Right lobe of liver (tissue), 4 donors: ENCODE data around the gene SULT1C4.

Source experiments
- POLR2A ChIP-seq: fragments of 450-650 bp; IDR thresholded peaks from one replicate; pipeline ENCODE4 v1.6.1; 2017; ENCODE audit warnings: antibody characterized with exemption, mild to moderate bottlenecking
- TF ChIP-seq, protein P1 (sequence below), 4 donors: fragments of 200-600 bp in 3 of 4; fragments of 450-650 bp in 1 of 4; IDR thresholded peaks; one replicate each; pipeline versions ENCODE4 v1.5.1 to v1.8.0; 2016 to 2022; ENCODE audit warnings: antibody characterized with exemption in 4 of 4, mild to moderate bottlenecking in 2 of 4
- donor health status: DM: no; HTN: no; CAD: no.
- donor health status: DM: no; HTN: no; CAD: no.
- donor health status: DM: no; HTN: yes; CAD: no.

GRCh38 chr2:108355906-108356734 is 21.6 kb upstream of the SULT1C4 start:
- TF ChIP-seq, protein P1, sequence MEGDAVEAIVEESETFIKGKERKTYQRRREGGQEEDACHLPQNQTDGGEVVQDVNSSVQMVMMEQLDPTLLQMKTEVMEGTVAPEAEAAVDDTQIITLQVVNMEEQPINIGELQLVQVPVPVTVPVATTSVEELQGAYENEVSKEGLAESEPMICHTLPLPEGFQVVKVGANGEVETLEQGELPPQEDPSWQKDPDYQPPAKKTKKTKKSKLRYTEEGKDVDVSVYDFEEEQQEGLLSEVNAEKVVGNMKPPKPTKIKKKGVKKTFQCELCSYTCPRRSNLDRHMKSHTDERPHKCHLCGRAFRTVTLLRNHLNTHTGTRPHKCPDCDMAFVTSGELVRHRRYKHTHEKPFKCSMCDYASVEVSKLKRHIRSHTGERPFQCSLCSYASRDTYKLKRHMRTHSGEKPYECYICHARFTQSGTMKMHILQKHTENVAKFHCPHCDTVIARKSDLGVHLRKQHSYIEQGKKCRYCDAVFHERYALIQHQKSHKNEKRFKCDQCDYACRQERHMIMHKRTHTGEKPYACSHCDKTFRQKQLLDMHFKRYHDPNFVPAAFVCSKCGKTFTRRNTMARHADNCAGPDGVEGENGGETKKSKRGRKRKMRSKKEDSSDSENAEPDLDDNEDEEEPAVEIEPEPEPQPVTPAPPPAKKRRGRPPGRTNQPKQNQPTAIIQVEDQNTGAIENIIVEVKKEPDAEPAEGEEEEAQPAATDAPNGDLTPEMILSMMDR (IDR thresholded peaks at IDR 0.05), result no peak
- TF ChIP-seq POLR2A, result no peak
